Ascending aorta (tissue), 2 donors: Measurements from ENCODE around the gene SLC45A1. TPM values are rescaled to one million over a fixed set of nuclear protein-coding genes. Genes with fewer than 3 reads are reported as not detected.
A peak's percentile ranks its signal among the peaks of the same experiment; 100 is the strongest.

Experiments
- DNase-seq, 2 donors: peaks; one replicate each; pipeline ENCODE4 v3.0.0-alpha.2; 2019; ENCODE audit warnings: low spot score in 2 of 2
- H3K27ac ChIP-seq, 2 donors: fragments of 200-600 bp; sonication (generic); one replicate each; pipeline ENCODE4 v1.5.1; 2016 to 2017; ENCODE audit warnings: mild to moderate bottlenecking in 1 of 2
- H3K27me3 ChIP-seq: fragments of 200-600 bp; sonication (generic); one replicate; pipeline ENCODE4 v1.5.1; 2017
- H3K36me3 ChIP-seq, 2 donors: fragments of 200-600 bp; sonication (generic); one replicate each; pipeline ENCODE4 v1.5.1; 2016
- H3K4me1 ChIP-seq, 2 donors: fragments of 200-600 bp; sonication (generic); one replicate each; pipeline ENCODE4 v1.5.1; 2016 to 2017; ENCODE audit warnings: mild to moderate bottlenecking in 1 of 2
- H3K4me3 ChIP-seq, 2 donors: fragments of 200-600 bp; sonication (generic); one replicate each; pipeline ENCODE4 v1.5.1; 2016 to 2017; ENCODE audit warnings: mild to moderate bottlenecking in 1 of 2
- H3K9me3 ChIP-seq, 2 donors: fragments of 200-600 bp; sonication (generic); one replicate each; pipeline ENCODE4 v1.5.1; 2016
- CTCF ChIP-seq, 3 experiments: fragments of 200-600 bp in 2 of 3; fragments of 450-650 bp in 1 of 3; sonication (generic) in 2 of 3; IDR thresholded peaks; one replicate each; pipeline ENCODE4 v1.5.1; 2016 to 2019; ENCODE audit warnings: antibody characterized with exemption in 3 of 3, mild to moderate bottlenecking in 1 of 3, moderate library complexity in 1 of 3
- intact Hi-C: fragments of 100-400 bp; cut with DNase I; formaldehyde crosslinking; loops from one replicate; pipeline ENCODE4 v1.15.1; 2023
- total RNA-seq: library from RNA; depleted of rRNA; stranded (reverse); fragments of >200 nt; gene quantifications from one replicate; pipeline ENCODE4 v1.1.0, GENCODE V29; 2016

Gene SLC45A1
- total RNA-seq, 1 donor from 2014 or later, result 3.2 TPM

- peak overlapping the region in 1 of 2 donors; percentile 41 for H3K4me3 ChIP-seq
- H3K27ac ChIP-seq, result peak overlapping the region; percentile 96
- TF ChIP-seq CTCF (IDR thresholded peaks at IDR 0.05), result no peak
- H3K36me3 ChIP-seq, result peaks cover 8 to 10% of the 10 kb centered on the region in 2 donors
- H3K4me1 ChIP-seq, result peaks cover 9 to 17% of the 10 kb centered on the region in 2 donors
- no peaks in the 10 kb centered on the region for H3K27me3 ChIP-seq
- H3K9me3 ChIP-seq, result no peaks in the 10 kb centered on the region
- intact Hi-C loops, result loop anchor here (2.0 kb wide), 1 partner anchor 317 kb away; the partner anchor contains the start of gene ERRFI1
- DNase-seq, result peak; percentile 48 to 96
Measured at GRCh38 chr1:8343464-8344001, 25.6 kb downstream of the SLC45A1 start.

- no peaks in the 10 kb centered on the region for H3K9me3 ChIP-seq
- no peak for TF ChIP-seq CTCF (IDR thresholded peaks at IDR 0.05)
- intact Hi-C loops, result no loop called here
- no peaks in the 10 kb centered on the region for H3K27me3 ChIP-seq
- DNase-seq, result no peak
- H3K36me3 ChIP-seq, result no peaks in the 10 kb centered on the region
- no peak overlapping the region for H3K27ac ChIP-seq
- H3K4me1 ChIP-seq, result peaks cover 9 to 21% of the 10 kb centered on the region in 2 donors
- H3K4me3 ChIP-seq, result no peak overlapping the region
Measured at GRCh38 chr1:8344893-8345507, 27.1 kb downstream of the SLC45A1 start.

GRCh38 chr1:8345621-8346415, 27.9 kb downstream of the SLC45A1 start:
- DNase-seq, result no peak
- H3K4me1 ChIP-seq, result peaks cover 9 to 21% of the 10 kb centered on the region in 2 donors
- TF ChIP-seq CTCF (IDR thresholded peaks at IDR 0.05), result no peak
- no peak overlapping the region for H3K4me3 ChIP-seq
- no peak overlapping the region for H3K27ac ChIP-seq
- intact Hi-C loops, result no loop called here
- no peaks in the 10 kb centered on the region for H3K36me3 ChIP-seq
- no peaks in the 10 kb centered on the region for H3K27me3 ChIP-seq
- H3K9me3 ChIP-seq, result no peaks in the 10 kb centered on the region

GRCh38 chr1:8347635-8348034, 29.7 kb downstream of the SLC45A1 start:
- TF ChIP-seq CTCF (IDR thresholded peaks at IDR 0.05), result no peak
- H3K27me3 ChIP-seq, result no peaks in the 10 kb centered on the region
- peaks cover 9 to 26% of the 10 kb centered on the region in 2 donors for H3K4me1 ChIP-seq
- H3K36me3 ChIP-seq, result no peaks in the 10 kb centered on the region
- H3K9me3 ChIP-seq, result no peaks in the 10 kb centered on the region
- H3K27ac ChIP-seq, result no peak overlapping the region
- intact Hi-C loops, result loop anchor here (2.0 kb wide), 3 partner anchors 29 to 373 kb away; partner anchors contain the start of gene SLC45A1
- DNase-seq, result no peak
- H3K4me3 ChIP-seq, result no peak overlapping the region

- Histone ChIP-seq H3K27me3 (no peaks in the 10 kb centered on the region), H3K4me3 (no peak overlapping the region), H3K36me3 (peaks cover 0 to under 1% of the 10 kb centered on the region in 2 donors), H3K27ac (no peak overlapping the region), H3K9me3 (no peaks in the 10 kb centered on the region), H3K4me1 (peaks cover 5 to 26% of the 10 kb centered on the region in 2 donors)
- TF ChIP-seq CTCF (IDR thresholded peaks at IDR 0.05), result no peak
- DNase-seq, result no peak
- intact Hi-C loops, result loop anchor here (2.0 kb wide), 3 partner anchors 29 to 373 kb away; partner anchors contain the start of gene SLC45A1
Measured at GRCh38 chr1:8348047-8348776, 30.3 kb downstream of the SLC45A1 start.
